Astrocyte (in vitro differentiated cells and primary cell): Measurements from ENCODE around the gene MFSD1.

Experiments
- CTCF ChIP-seq: IDR thresholded peaks from 2 replicates; pipeline ENCODE4 v1.5.1; 2011; ENCODE audit warnings: low read depth, mild to moderate bottlenecking, inconsistent platforms, low read length, moderate library complexity; ENCODE audit not compliant: insufficient read depth
- EZH2 ChIP-seq: IDR thresholded peaks from 2 replicates; pipeline ENCODE4 v1.6.1; 2012; ENCODE audit warnings: mild to moderate bottlenecking, low read length, inconsistent platforms; ENCODE audit not compliant: insufficient read depth

GRCh38 chr3:158847885-158848284, 46.0 kb downstream of the MFSD1 start:
- no peak for TF ChIP-seq CTCF
- TF ChIP-seq EZH2, result no peak
